Thoracic aorta (tissue), 2 donors: ENCODE results near the gene CAPN8. TPM values are rescaled to one million over a fixed set of nuclear protein-coding genes. Genes with fewer than 3 reads are reported as not detected.

ENCODE experiments used
- ATAC-seq: fragments of 150-250 bp; one replicate; pipeline ENCODE4 v1.8.0; 2017; ENCODE audit warnings: low read depth; ENCODE audit not compliant: insufficient number of reproducible peaks, low FRiP score
- DNase-seq: peaks from one replicate; pipeline ENCODE4 v3.0.0-alpha.2; 2020; ENCODE audit warnings: low spot score
- H3K27ac ChIP-seq, 2 donors: fragments of 200-600 bp; sonication (generic); 1 replicate in 1 of 2; 2 replicates in 1 of 2; pipeline ENCODE4 v1.5.1; 2016; ENCODE audit warnings: mild to moderate bottlenecking in 2 of 2, moderate library complexity in 2 of 2
- H3K27me3 ChIP-seq: fragments of 200-600 bp; sonication (generic); replicated peaks from 2 replicates; pipeline ENCODE4 v1.6.0; 2016; ENCODE audit warnings: mild to moderate bottlenecking; ENCODE audit not compliant: insufficient read depth
- H3K36me3 ChIP-seq: fragments of 200-600 bp; sonication (generic); one replicate; pipeline ENCODE4 v1.5.1; 2016
- H3K4me1 ChIP-seq, 2 donors: fragments of 200-600 bp; sonication (generic); 1 replicate in 1 of 2; 2 replicates in 1 of 2; pipeline versions ENCODE4 v1.5.1 to v1.6.0; 2016; ENCODE audit warnings: low read depth in 2 of 2, mild to moderate bottlenecking in 1 of 2; ENCODE audit not compliant: control insufficient read depth in 1 of 2
- H3K4me3 ChIP-seq: fragments of 200-600 bp; sonication (generic); 2 replicates; pipeline ENCODE4 v1.5.1; 2016; ENCODE audit warnings: mild to moderate bottlenecking
- H3K9me3 ChIP-seq: fragments of 200-600 bp; sonication (generic); 2 replicates; pipeline ENCODE4 v1.5.1; 2016
- CTCF ChIP-seq: fragments of 200-600 bp; sonication (generic); IDR thresholded peaks from one replicate; pipeline ENCODE4 v1.5.1; 2019; ENCODE audit warnings: antibody characterized with exemption
- total RNA-seq, 2 donors: library from RNA; depleted of rRNA; stranded (reverse); fragments of >200 nt; gene quantifications; one replicate each; pipeline versions ENCODE4 v1.1.0 to v1.2.3, GENCODE V29; 2016

CAPN8 gene
- total RNA-seq, 2 donors from 2014 or later, result 17.5 TPM; not detected in 1

- TF ChIP-seq CTCF, result no peak
- Histone ChIP-seq H3K4me3 (no peak overlapping the region), H3K27ac (no peak overlapping the region), H3K9me3 (no peaks in the 10 kb centered on the region), H3K27me3 (no peaks in the 10 kb centered on the region), H3K36me3 (no peaks in the 10 kb centered on the region), H3K4me1 (no peaks in the 10 kb centered on the region)
- ATAC-seq, result no peak
- DNase-seq, result no peak
Observed at GRCh38 chr1:223653431-223653830, 12.1 kb downstream of the CAPN8 start.

GRCh38 chr1:223653015-223653414 lies 12.5 kb downstream of the CAPN8 start:
- Histone ChIP-seq H3K27me3 (no peaks in the 10 kb centered on the region), H3K27ac (no peak overlapping the region), H3K9me3 (no peaks in the 10 kb centered on the region), H3K4me1 (no peaks in the 10 kb centered on the region), H3K36me3 (no peaks in the 10 kb centered on the region), H3K4me3 (no peak overlapping the region)
- no peak for TF ChIP-seq CTCF
- no peak for DNase-seq
- no peak for ATAC-seq

- no peak for TF ChIP-seq CTCF
- DNase-seq, result no peak
- no peak for ATAC-seq
- Histone ChIP-seq H3K4me1 (no peaks in the 10 kb centered on the region), H3K27me3 (no peaks in the 10 kb centered on the region), H3K4me3 (no peak overlapping the region), H3K27ac (no peak overlapping the region), H3K36me3 (no peaks in the 10 kb centered on the region), H3K9me3 (no peaks in the 10 kb centered on the region)
Observed at GRCh38 chr1:223652436-223652941, 13.0 kb downstream of the CAPN8 start.

- H3K27ac ChIP-seq, result no peak overlapping the region
Observed at GRCh38 chr1:223651291-223651991, 14.1 kb downstream of the CAPN8 start.

GRCh38 chr1:223650465-223650864 lies 15.0 kb downstream of the CAPN8 start:
- TF ChIP-seq CTCF, result no peak
- DNase-seq, result no peak
- Histone ChIP-seq H3K27me3 (no peaks in the 10 kb centered on the region), H3K9me3 (no peaks in the 10 kb centered on the region), H3K27ac (no peak overlapping the region), H3K36me3 (no peaks in the 10 kb centered on the region), H3K4me1 (no peaks in the 10 kb centered on the region), H3K4me3 (no peak overlapping the region)
- ATAC-seq, result no peak

More at GRCh38 chr1:223651291-223651991, 14.1 kb downstream of the CAPN8 start:
- H3K9me3 ChIP-seq, result no peaks in the 10 kb centered on the region
- DNase-seq (no peak), ATAC-seq (no peak)
- no peaks in the 10 kb centered on the region for H3K27me3 ChIP-seq
- H3K36me3 ChIP-seq, result no peaks in the 10 kb centered on the region
- TF ChIP-seq CTCF, result no peak
- no peak overlapping the region for H3K4me3 ChIP-seq
- no peaks in the 10 kb centered on the region for H3K4me1 ChIP-seq
